Measurements from ENCODE around the gene OR1B1. TPM values are rescaled to one million over a fixed set of nuclear protein-coding genes. Genes with fewer than 3 reads are reported as not detected.
"Not testable (repeated sequence)": the region's sequence is repeated elsewhere in the genome, so short reads cannot be mapped to it uniquely, and the experiment has no call there.

OR1B1 gene
- total RNA-seq, 1 experiment from 2014 or later, result not detected

DNA sequence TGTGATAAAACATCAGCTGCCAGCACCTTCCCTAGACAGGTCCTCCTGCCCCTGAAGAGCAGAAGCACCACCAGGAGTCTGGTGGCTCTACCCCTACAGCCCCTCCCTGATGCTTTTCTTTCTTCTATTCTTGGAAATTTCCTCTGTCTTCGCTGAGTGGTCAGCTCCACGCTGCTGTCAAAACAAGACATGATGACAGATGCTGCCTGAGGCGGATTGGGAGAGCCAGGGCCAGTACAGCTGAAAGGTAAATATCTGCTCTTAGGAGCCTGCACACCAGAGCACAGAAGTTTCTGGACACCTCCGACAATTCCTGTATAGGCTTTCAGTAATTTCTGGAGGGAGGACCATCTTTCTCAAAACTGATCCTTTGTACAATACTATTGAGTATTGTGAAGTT, 47.6 kb downstream of the OR1B1 start:
- Histone ChIP-seq H3K79me2 (ENCODE audit: low read length) (no peaks in the 10 kb centered on the region), H3K4me3 (ENCODE audit: low read length) (no peak overlapping the region), H3K4me2 (ENCODE audit: low read depth, low read length, poor library complexity, severe bottlenecking) (no peak overlapping the region), H3K9ac (ENCODE audit: low read length) (no peak overlapping the region), H3K9me3 (ENCODE audit: low read length) (no peaks in the 10 kb centered on the region), H3K27ac (ENCODE audit: low read length) (no peak overlapping the region), H3K9me2 (replicated peaks; ENCODE audit: insufficient read depth, low read length) (no peaks in the 10 kb centered on the region), H3K27me3 (ENCODE audit: low read length) (no peaks in the 10 kb centered on the region), H3K36me3 (ENCODE audit: insufficient read depth, low read length) (no peaks in the 10 kb centered on the region), H4K20me1 (ENCODE audit: insufficient read depth, low read depth, low read length) (no peaks in the 10 kb centered on the region), H3K4me1 (ENCODE audit: low read length) (no peaks in the 10 kb centered on the region), H2AFZ (ENCODE audit: low read length) (no peak overlapping the region)
- DNase-seq, result no peak

DNA sequence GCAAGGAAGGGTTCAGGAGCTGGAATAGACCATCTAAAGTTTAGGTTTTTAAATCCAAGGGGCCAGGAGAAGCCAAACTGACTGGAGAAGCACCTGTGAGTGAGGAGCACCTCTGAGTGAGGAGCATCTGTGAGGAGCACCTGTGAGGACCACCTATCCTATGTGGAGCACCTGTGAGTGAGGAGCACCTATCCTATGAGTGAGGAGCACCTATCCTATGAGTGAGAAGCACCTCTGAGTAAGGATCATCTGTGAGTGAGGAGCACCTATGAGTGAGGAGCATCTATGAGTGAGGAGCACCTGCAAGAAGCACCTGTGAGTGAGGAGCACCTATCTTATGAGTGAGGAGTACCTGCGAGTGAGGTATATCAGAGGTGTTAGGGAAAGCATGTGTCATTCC, 50.8 kb downstream of the OR1B1 start:
- Histone ChIP-seq H2AFZ (ENCODE audit: low read length) (no peak overlapping the region), H3K4me3 (ENCODE audit: low read length) (no peak overlapping the region)
- no peak for DNase-seq

DNA sequence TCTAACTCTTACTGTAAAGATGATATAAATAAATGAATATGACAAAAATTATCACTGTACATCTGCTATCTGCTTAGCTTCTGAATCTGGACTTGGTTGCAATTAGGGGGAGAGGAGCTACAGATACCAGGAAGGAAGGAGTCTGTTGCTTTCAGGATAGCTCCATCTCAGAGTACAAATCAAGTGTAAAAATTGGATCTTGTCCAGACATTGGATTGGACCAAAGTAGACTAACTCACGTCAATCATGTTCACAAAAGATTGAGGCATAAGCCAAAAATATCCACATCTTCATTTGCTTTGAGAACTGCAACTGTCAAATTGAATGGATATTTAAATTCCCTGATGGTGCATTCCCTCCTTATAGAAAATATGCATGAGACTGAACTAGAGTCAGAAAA, 51.7 kb downstream of the OR1B1 start:
- no peaks in the 10 kb centered on the region; the same call in 1 of the 2 replicates for H3K27me3 ChIP-seq (ENCODE audit: low read length)
- H3K4me3 ChIP-seq (ENCODE audit: low read length), result no peak overlapping the region
- no peaks in the 10 kb centered on the region for H4K20me1 ChIP-seq (ENCODE audit: insufficient read depth, low read depth, low read length)
- no peaks in the 10 kb centered on the region for H3K9me2 ChIP-seq (replicated peaks; ENCODE audit: insufficient read depth, low read length)
- no peak overlapping the region for H3K9ac ChIP-seq (ENCODE audit: low read length)
- H3K4me1 ChIP-seq (ENCODE audit: low read length), result no peaks in the 10 kb centered on the region
- H3K4me2 ChIP-seq (ENCODE audit: low read depth, low read length, poor library complexity, severe bottlenecking), result no peak overlapping the region
- no peak for DNase-seq
- no peak overlapping the region for H2AFZ ChIP-seq (ENCODE audit: low read length)
- no peak overlapping the region for H3K27ac ChIP-seq (ENCODE audit: low read length)
- no peaks in the 10 kb centered on the region for H3K9me3 ChIP-seq (ENCODE audit: low read length)
- H3K36me3 ChIP-seq (ENCODE audit: insufficient read depth, low read length), result no peaks in the 10 kb centered on the region
- H3K79me2 ChIP-seq (ENCODE audit: low read length), result no peaks in the 10 kb centered on the region

More for the DNA sequence above, 50.8 kb downstream of the OR1B1 start:
- Histone ChIP-seq H3K9me3 (ENCODE audit: low read length) (no peaks in the 10 kb centered on the region), H3K79me2 (ENCODE audit: low read length) (no peaks in the 10 kb centered on the region), H3K36me3 (ENCODE audit: insufficient read depth, low read length) (no peaks in the 10 kb centered on the region), H3K4me2 (ENCODE audit: low read depth, low read length, poor library complexity, severe bottlenecking) (no peak overlapping the region), H3K9me2 (replicated peaks; ENCODE audit: insufficient read depth, low read length) (no peaks in the 10 kb centered on the region), H3K9ac (ENCODE audit: low read length) (no peak overlapping the region), H4K20me1 (ENCODE audit: insufficient read depth, low read depth, low read length) (no peaks in the 10 kb centered on the region), H3K4me1 (ENCODE audit: low read length) (no peaks in the 10 kb centered on the region), H3K27ac (ENCODE audit: low read length) (no peak overlapping the region), H3K27me3 (ENCODE audit: low read length) (no peaks in the 10 kb centered on the region; the same call in 1 of the 2 replicates)

DNA sequence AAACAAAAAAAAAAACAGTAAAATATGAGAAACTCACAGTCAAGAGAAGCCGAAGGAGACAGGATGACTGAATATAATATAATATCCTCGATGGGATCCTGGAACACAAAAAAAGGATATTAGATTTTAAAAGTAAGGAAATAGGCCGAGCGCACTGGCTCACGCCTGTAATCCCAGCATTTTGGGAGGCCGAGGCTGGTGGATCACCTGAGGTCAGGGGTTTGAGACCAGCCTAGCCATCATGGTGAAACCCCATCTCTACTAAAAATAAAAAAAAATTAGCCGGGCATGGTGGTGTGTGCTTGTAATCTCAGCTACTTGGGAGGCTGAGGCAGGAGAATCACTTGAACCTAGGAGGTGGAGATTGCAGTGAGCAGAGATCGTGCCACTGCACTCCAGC, 74.1 kb downstream of the OR1B1 start, which contains the start of gene OR1L8:
Gene OR1L8 (minus strand): TSS at position 101 of the 400 bp plus-strand sequence. CDS start 14,907 bp downstream, outside the sequence.
- H2AFZ ChIP-seq (ENCODE audit: low read length); DNase-seq; H3K79me2 ChIP-seq (ENCODE audit: low read length); H3K4me1 ChIP-seq (ENCODE audit: low read length); H3K27ac ChIP-seq (ENCODE audit: low read length); H3K36me3 ChIP-seq (ENCODE audit: insufficient read depth, low read length); H3K9ac ChIP-seq (ENCODE audit: low read length); H3K9me2 ChIP-seq (replicated peaks; ENCODE audit: insufficient read depth, low read length); H4K20me1 ChIP-seq (ENCODE audit: insufficient read depth, low read depth, low read length); H3K4me2 ChIP-seq (ENCODE audit: low read depth, low read length, poor library complexity, severe bottlenecking); H3K4me3 ChIP-seq (ENCODE audit: low read length); H3K27me3 ChIP-seq (ENCODE audit: low read length); H3K9me3 ChIP-seq (ENCODE audit: low read length): not testable (repeated sequence)

DNA sequence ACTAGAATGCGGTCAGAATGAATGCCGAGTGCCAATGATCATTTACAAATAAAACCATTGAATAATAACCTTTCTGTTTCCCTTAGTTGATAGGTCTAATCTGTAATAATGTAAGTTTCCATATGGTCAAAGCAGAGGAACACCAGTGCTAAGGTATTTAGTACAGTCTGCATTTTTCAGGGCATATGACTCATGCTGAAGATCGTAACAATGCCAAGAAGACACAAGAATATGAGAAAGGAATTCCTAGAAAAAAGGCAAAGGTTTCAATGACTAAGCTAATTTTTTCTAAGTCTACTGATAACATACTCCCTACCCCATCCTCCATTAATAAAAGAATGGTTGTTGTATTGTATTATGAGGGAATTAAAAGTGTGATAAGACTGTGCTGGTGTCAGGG, 77.1 kb downstream of the OR1B1 start:
- Histone ChIP-seq H3K27ac (ENCODE audit: low read length) (no peak overlapping the region), H3K36me3 (ENCODE audit: insufficient read depth, low read length) (no peaks in the 10 kb centered on the region), H3K4me2 (ENCODE audit: low read depth, low read length, poor library complexity, severe bottlenecking) (no peak overlapping the region), H3K27me3 (ENCODE audit: low read length) (no peaks in the 10 kb centered on the region), H3K9me2 (replicated peaks; ENCODE audit: insufficient read depth, low read length) (no peaks in the 10 kb centered on the region), H3K4me3 (ENCODE audit: low read length) (no peak overlapping the region), H3K9me3 (ENCODE audit: low read length) (no peaks in the 10 kb centered on the region), H3K9ac (ENCODE audit: low read length) (no peak overlapping the region), H3K4me1 (ENCODE audit: low read length) (no peaks in the 10 kb centered on the region), H3K79me2 (ENCODE audit: low read length) (no peaks in the 10 kb centered on the region), H2AFZ (ENCODE audit: low read length) (no peak overlapping the region), H4K20me1 (ENCODE audit: insufficient read depth, low read depth, low read length) (no peaks in the 10 kb centered on the region)
- DNase-seq, result no peak

DNA sequence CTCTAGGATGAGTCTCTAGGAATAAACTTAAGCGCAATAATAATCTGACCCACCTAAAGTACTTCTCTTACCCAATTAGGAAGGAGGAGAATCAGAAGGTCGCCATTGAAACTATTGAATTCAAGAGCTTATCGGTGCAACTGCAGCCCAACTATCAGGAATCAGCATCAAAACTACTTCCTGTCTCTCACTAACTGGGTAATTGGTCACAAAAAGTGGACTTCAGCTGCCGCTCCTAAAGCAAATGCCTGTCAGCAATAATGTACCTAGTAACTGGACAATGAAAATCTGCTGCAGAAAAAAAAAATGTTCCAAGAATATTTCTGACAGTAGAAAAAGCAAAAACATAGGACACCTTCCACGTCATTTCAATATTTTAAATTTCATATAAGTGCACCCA, 77.6 kb downstream of the OR1B1 start:
- Histone ChIP-seq H3K4me3 (ENCODE audit: low read length) (no peak overlapping the region), H3K4me1 (ENCODE audit: low read length) (no peaks in the 10 kb centered on the region), H3K27me3 (ENCODE audit: low read length) (no peaks in the 10 kb centered on the region), H3K79me2 (ENCODE audit: low read length) (no peaks in the 10 kb centered on the region), H3K9ac (ENCODE audit: low read length) (no peak overlapping the region), H3K27ac (ENCODE audit: low read length) (no peak overlapping the region), H3K36me3 (ENCODE audit: insufficient read depth, low read length) (no peaks in the 10 kb centered on the region), H2AFZ (ENCODE audit: low read length) (no peak overlapping the region), H3K9me2 (replicated peaks; ENCODE audit: insufficient read depth, low read length) (no peaks in the 10 kb centered on the region), H3K9me3 (ENCODE audit: low read length) (no peaks in the 10 kb centered on the region), H3K4me2 (ENCODE audit: low read depth, low read length, poor library complexity, severe bottlenecking) (no peak overlapping the region), H4K20me1 (ENCODE audit: insufficient read depth, low read depth, low read length) (no peaks in the 10 kb centered on the region)
- DNase-seq, result no peak

Other genes with a start within 250 kb of the OR1B1 start
- gene OR1J1, start 179.7 kb downstream of the OR1B1 start, total RNA-seq (2014; rRNA removed; shearing (Covaris generic); ENCODE audit: low replicate concordance), result not detected in 2 replicates
- gene OR1J2, start 146.8 kb downstream of the OR1B1 start, total RNA-seq (2014; rRNA removed; shearing (Covaris generic); ENCODE audit: low replicate concordance), result not detected in 2 replicates
- not detected in 2 replicates for gene OR1J4, start 138.5 kb downstream of the OR1B1 start, total RNA-seq (2014; rRNA removed; shearing (Covaris generic); ENCODE audit: low replicate concordance)
- not detected in 2 replicates for gene OR1N1, start 130.3 kb downstream of the OR1B1 start, total RNA-seq (2014; rRNA removed; shearing (Covaris generic); ENCODE audit: low replicate concordance)
- not detected in 2 replicates for gene OR1N2, start 104.5 kb downstream of the OR1B1 start, total RNA-seq (2014; rRNA removed; shearing (Covaris generic); ENCODE audit: low replicate concordance)
- gene OR1L8, start 74.2 kb downstream of the OR1B1 start, total RNA-seq (2014; rRNA removed; shearing (Covaris generic); ENCODE audit: low replicate concordance), result 0.40 TPM in 1 of 2 replicates, not detected in the other
- gene OR1Q1, start 42.9 kb downstream of the OR1B1 start, total RNA-seq (2014; rRNA removed; shearing (Covaris generic); ENCODE audit: low replicate concordance), result not detected in 2 replicates
- gene OR1L1, start 4.1 kb upstream of the OR1B1 start, total RNA-seq (2014; rRNA removed; shearing (Covaris generic); ENCODE audit: low replicate concordance), result not detected in 2 replicates
- gene OR1L3, start 17.5 kb upstream of the OR1B1 start, total RNA-seq (2014; rRNA removed; shearing (Covaris generic); ENCODE audit: low replicate concordance), result not detected in 2 replicates
- 0.78 TPM in 1 of 2 replicates, not detected in the other for gene OR1L4, start 66.4 kb upstream of the OR1B1 start, total RNA-seq (2014; rRNA removed; shearing (Covaris generic); ENCODE audit: low replicate concordance)
- gene OR1L6, start 84.7 kb upstream of the OR1B1 start, total RNA-seq (2014; rRNA removed; shearing (Covaris generic); ENCODE audit: low replicate concordance), result not detected in 2 replicates
- not detected in 2 replicates for gene OR5C1, start 131.3 kb upstream of the OR1B1 start, total RNA-seq (2014; rRNA removed; shearing (Covaris generic); ENCODE audit: low replicate concordance)
- not detected in 2 replicates for gene OR1K1, start 142.5 kb upstream of the OR1B1 start, total RNA-seq (2014; rRNA removed; shearing (Covaris generic); ENCODE audit: low replicate concordance)
- gene PDCL, start 171.0 kb upstream of the OR1B1 start, total RNA-seq (2014; rRNA removed; shearing (Covaris generic); ENCODE audit: low replicate concordance), result 10.0 and 15.1 TPM in 2 replicates
- gene RC3H2, start 247.7 kb upstream of the OR1B1 start, total RNA-seq (2014; rRNA removed; shearing (Covaris generic); ENCODE audit: low replicate concordance), result 58.5 and 93.8 TPM in 2 replicates

Data from Karpas-422 (cell line).